BE2C (cell line): ENCODE results near the gene RPTN.
A peak's percentile ranks its signal among the peaks of the same experiment; 100 is the strongest.

ENCODE experiments used
- DNase-seq: peaks from one replicate; pipeline ENCODE4 v3.0.0-alpha.2; 2020
- H3K27me3 ChIP-seq: fragments of 250-450 bp; sonication (Bioruptor Pico); 2 replicates; pipeline ENCODE4 v1.5.1; 2020; ENCODE audit warnings: mild to moderate bottlenecking
- H3K36me3 ChIP-seq: fragments of 250-450 bp; sonication (Bioruptor Pico); 2 replicates; pipeline ENCODE4 v1.5.1; 2020; ENCODE audit warnings: mild to moderate bottlenecking
- H3K4me1 ChIP-seq: fragments of 250-450 bp; sonication (Bioruptor Pico); 2 replicates; pipeline ENCODE4 v1.5.1; 2020
- H3K4me3 ChIP-seq: 2 replicates; pipeline ENCODE4 v1.5.1; 2011; ENCODE audit warnings: low read depth, low read length
- H3K9me3 ChIP-seq: fragments of 250-450 bp; sonication (Bioruptor Pico); 2 replicates; pipeline ENCODE4 v1.5.1; 2020
- CTCF ChIP-seq: IDR thresholded peaks from 2 replicates; pipeline ENCODE4 v1.5.1; 2012; ENCODE audit warnings: mild to moderate bottlenecking, low read depth, low read length

Gene RPTN

DNA sequence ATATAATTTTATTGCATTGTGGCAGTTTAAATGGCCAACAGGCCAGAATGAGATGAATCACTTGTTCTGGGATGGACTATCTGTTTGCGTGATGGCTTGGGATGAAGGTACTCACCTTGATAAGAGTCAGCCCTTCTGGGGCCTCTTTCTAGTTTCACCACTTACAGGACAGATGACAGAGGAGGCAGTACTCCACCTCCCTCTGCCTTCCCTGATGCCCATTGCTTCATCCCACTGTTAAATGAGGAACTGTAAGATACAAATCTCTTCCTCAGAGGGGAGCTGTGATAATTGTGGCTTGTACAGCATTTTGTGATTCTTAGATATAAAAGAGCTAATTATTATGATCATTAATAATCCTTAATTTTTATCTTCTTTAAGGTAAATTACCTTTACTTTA lies 40.1 kb downstream of the RPTN start:
- no peak for TF ChIP-seq CTCF
- H3K9me3 ChIP-seq = no peaks in the 10 kb centered on the region
- H3K36me3 ChIP-seq = no peaks in the 10 kb centered on the region
- H3K27me3 ChIP-seq = peaks cover 22% of the 10 kb centered on the region
- no peak for DNase-seq
- H3K4me1 ChIP-seq = no peaks in the 10 kb centered on the region
- no peak overlapping the region for H3K4me3 ChIP-seq

DNA sequence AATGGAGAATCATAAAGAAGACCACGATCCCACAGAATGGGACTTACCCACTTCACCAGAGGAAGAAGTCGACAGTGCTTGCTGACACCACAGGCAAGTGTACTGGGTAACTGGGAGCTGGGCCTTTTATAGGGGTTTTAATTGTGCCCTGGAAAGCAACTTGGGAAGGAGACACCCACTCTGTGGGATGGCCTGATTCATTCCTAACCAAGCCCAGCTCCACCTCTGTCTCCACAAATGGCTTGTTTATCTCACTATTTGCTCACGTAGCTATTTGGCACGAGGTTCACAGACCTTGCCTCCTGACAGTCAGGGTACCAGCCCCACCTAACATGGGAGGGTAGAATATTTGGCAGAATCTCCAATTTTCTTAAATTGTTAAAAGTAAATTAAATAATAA lies 43.7 kb downstream of the RPTN start, which contains the start of gene TCHH:
Gene TCHH, minus strand, starts transcription at position 101 of the 400 bp plus-strand sequence. CDS start 1,364 bp downstream, outside the sequence.
- no peaks in the 10 kb centered on the region for H3K9me3 ChIP-seq
- no peak for DNase-seq
- H3K27me3 ChIP-seq = peaks cover 45% of the 10 kb centered on the region
- H3K4me1 ChIP-seq = no peaks in the 10 kb centered on the region
- no peak for TF ChIP-seq CTCF
- H3K4me3 ChIP-seq = no peak within 1 kb of the TSS
- H3K36me3 ChIP-seq = no peaks in the 10 kb centered on the region

DNA sequence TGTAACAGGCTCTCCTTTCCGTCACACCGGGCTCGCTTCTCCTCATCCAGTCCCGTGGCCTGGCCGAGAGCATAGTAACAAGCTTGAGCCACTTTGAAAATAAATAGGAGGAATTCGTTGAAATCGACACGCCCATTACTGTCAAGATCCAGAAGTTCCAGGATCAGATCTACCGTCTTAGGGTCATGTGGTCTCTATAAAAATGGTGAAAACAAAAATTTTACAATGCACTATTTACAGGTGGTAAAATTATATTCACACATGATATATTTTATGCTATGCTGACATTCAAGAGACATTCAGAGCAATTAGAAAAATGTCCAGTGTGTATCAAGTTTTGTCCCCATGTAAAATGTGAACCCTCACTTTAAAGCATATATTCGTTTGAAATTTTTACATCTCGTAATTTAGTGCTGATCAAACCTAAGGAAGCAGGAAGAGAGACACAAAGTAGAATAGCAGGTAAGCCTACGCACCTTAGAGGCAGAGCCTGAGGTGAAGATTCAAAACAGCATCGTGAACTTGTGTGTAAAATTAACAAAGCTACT lies 46.1 kb downstream of the RPTN start:
- H3K9me3 ChIP-seq = no peaks in the 10 kb centered on the region

GRCh38 chr1:152112101-152112884 lies 46.7 kb downstream of the RPTN start:
- H3K27me3 ChIP-seq = peaks cover 66% of the 10 kb centered on the region
- H3K36me3 ChIP-seq = no peaks in the 10 kb centered on the region
- no peak for TF ChIP-seq CTCF
- H3K9me3 ChIP-seq = no peaks in the 10 kb centered on the region
- H3K4me1 ChIP-seq = no peaks in the 10 kb centered on the region
- no peak for DNase-seq
- no peak overlapping the region for H3K4me3 ChIP-seq

More for the DNA sequence above, 46.1 kb downstream of the RPTN start:
- Histone ChIP-seq H3K27me3 (peaks cover 60% of the 10 kb centered on the region), H3K4me3 (no peak overlapping the region), H3K36me3 (no peaks in the 10 kb centered on the region), H3K4me1 (no peaks in the 10 kb centered on the region)
- no peak for TF ChIP-seq CTCF
- DNase-seq = no peak

DNA sequence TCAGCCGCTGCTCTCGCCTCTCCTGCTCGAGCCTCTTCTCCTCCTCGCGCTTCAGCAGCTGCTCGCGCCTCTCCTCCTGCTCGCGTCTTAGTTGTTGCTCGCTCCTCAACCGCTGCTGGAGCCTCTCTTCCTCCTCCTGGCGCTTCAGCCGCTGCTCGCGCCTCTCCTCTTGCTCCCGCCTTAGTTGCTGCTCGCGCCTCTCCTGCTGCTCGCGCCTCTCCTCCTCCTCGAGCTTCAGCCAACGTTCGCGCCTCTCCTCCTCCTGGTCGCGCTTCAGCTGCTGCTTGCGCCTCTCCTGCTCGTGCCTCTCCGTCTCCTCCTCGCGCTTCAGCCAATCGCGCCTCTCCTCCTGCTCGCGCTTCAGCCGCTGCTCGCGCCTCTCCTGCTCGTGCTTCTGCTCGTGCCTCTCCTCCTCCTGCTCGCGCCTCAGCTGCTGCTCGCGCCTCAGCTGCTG lies 47.5 kb downstream of the RPTN start:
- no peaks in the 10 kb centered on the region for H3K9me3 ChIP-seq
- peak; percentile 21 for DNase-seq

More for the DNA sequence above, 47.5 kb downstream of the RPTN start:
- peak overlapping the region; percentile 24 for H3K4me3 ChIP-seq
- TF ChIP-seq CTCF = no peak
- no peaks in the 10 kb centered on the region for H3K36me3 ChIP-seq
- no peaks in the 10 kb centered on the region for H3K4me1 ChIP-seq
- H3K27me3 ChIP-seq = peaks cover 74% of the 10 kb centered on the region
